ENCODE results near the gene CREG2.

DNA sequence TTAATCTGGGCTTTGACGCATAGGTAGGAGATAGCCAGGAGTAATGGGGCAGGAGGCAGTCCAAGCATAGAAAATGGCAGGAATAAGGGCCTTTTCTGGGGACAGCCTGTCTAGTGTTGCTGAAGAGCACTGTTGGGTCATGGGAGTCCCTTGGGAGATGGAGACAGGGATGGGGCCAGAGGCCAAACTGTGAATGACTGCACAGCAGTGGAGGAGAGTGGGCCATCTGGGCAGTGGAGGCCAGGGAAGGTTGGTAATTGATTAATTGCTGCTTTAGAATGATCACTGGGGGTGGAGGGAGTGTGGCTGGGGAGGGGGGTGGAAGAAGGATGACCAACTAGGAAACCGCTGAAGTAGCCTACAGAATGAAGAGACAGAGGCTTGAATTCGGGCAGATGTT lies 28.6 kb upstream of the CREG2 start:
- TF ChIP-seq, protein P1, sequence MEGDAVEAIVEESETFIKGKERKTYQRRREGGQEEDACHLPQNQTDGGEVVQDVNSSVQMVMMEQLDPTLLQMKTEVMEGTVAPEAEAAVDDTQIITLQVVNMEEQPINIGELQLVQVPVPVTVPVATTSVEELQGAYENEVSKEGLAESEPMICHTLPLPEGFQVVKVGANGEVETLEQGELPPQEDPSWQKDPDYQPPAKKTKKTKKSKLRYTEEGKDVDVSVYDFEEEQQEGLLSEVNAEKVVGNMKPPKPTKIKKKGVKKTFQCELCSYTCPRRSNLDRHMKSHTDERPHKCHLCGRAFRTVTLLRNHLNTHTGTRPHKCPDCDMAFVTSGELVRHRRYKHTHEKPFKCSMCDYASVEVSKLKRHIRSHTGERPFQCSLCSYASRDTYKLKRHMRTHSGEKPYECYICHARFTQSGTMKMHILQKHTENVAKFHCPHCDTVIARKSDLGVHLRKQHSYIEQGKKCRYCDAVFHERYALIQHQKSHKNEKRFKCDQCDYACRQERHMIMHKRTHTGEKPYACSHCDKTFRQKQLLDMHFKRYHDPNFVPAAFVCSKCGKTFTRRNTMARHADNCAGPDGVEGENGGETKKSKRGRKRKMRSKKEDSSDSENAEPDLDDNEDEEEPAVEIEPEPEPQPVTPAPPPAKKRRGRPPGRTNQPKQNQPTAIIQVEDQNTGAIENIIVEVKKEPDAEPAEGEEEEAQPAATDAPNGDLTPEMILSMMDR (IDR thresholded peaks at IDR 0.05; ENCODE audit: low read depth, low read length) = no peak
- TF ChIP-seq EZH2phosphoT487 (IDR thresholded peaks at IDR 0.05; ENCODE audit: low read depth) = no peak
